AG09319 (cell line): ENCODE measurements around the gene SCFD2.

ENCODE experiments used
- DNase-seq: peaks from one replicate; pipeline ENCODE4 v3.0.0-alpha.2; 2010; ENCODE audit warnings: low read depth; ENCODE audit errors: extremely low read depth
- TF ChIP-seq, protein P1 (sequence below): IDR thresholded peaks from 2 replicates; pipeline ENCODE4 v1.5.1; 2011; ENCODE audit warnings: low read depth, mild to moderate bottlenecking, inconsistent platforms, low read length, moderate library complexity

The SCFD2 gene

DNA sequence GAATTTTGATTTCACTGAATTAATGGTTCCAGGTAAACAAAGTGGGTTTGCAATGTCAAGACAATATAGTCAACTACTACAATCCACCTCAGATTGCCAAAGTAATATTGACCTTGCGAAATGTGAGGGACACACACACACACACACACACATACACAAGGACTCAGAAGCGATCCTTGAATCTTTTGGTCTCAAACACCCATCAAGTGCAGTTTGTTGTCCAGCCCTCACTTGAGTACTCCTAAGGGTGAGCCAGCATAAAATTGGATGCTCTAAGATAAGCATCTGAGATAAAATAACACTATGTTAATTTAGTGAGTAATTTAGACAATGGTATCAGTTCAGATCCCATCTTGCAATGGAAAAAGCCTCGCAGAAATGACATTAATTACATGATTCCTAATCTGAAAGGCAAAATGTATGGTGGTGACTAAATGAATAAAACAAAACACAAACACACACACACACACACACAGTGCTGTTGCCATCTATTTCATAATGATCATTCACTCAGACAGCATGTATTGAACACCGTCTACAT lies 401.2 kb downstream of the SCFD2 start:
- TF ChIP-seq, protein P1, sequence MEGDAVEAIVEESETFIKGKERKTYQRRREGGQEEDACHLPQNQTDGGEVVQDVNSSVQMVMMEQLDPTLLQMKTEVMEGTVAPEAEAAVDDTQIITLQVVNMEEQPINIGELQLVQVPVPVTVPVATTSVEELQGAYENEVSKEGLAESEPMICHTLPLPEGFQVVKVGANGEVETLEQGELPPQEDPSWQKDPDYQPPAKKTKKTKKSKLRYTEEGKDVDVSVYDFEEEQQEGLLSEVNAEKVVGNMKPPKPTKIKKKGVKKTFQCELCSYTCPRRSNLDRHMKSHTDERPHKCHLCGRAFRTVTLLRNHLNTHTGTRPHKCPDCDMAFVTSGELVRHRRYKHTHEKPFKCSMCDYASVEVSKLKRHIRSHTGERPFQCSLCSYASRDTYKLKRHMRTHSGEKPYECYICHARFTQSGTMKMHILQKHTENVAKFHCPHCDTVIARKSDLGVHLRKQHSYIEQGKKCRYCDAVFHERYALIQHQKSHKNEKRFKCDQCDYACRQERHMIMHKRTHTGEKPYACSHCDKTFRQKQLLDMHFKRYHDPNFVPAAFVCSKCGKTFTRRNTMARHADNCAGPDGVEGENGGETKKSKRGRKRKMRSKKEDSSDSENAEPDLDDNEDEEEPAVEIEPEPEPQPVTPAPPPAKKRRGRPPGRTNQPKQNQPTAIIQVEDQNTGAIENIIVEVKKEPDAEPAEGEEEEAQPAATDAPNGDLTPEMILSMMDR: no peak
- no peak for DNase-seq

DNA sequence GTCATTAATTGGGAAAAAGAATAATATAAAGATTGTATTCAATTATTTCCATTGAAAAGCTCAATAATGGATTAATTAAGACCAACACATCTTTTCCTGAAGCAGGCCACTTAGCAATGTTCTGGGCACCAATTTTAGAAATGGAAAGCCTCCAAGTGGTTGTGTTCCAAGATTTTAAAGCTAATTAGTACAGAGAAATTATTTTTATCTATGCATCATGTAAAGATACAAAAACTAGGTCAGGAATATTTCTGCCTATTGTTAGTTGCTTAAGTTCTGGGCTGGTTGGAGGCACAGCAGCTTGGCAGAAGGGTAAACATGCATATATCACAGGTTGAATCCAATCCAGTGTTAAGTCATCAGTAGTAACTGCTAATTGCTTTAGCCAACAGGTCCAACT lies 401.9 kb downstream of the SCFD2 start:
- TF ChIP-seq, protein P1: no peak
- DNase-seq: no peak

DNA sequence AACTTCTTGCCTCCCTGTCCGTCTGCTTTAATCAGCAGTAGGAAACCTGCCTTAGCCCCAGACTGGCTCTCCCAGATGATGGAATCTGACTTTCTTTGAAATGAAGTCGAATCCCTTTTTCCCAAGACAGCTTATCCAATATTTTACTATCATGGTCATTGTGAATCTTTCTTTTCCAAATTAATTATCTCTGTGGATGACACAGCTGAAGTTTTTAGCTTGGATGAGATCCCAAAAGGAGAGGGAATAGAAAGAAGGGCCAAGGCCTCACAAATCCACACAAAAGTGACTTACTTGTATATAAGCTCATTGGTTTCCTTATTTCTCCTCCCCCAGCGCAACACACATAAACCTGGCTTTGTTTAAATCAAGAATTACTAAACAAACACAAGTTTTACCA lies 403.1 kb downstream of the SCFD2 start:
- no peak for DNase-seq
- TF ChIP-seq, protein P1: no peak

DNA sequence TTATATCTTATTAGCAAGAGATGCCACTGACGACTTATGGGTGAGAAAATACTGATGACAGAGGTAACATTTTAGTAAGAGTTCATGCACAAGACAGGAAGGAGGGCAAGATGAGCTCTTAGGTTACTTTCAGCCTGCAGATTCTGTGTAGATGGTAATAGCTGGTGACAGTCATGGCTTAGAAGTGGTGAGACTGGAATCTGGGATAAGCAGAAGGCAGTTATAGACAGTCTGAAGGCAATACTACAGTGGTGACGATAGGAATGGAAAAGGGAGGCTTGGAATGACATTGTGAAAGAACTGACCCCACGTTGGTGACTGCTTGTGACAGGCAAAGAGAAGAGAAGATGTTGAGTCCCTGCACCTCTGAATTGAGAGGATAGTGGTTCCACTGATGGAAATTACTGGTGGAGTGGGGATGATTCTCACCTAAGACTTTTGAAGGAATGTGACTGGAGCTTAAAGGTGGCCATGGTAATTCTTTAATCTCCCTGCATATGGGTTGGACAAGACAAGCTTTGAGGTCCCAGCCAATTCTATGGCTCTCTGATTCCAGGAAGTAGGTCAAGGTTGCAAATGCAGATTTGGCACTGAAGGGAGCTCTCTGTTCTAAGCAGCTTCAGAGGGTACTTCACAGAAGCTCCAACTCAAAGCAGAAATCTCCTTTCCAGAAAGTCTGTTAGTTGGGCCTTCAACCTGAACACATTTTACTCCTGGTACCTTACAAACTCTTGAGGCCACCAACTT lies 404.0 kb downstream of the SCFD2 start:
- no peak for DNase-seq
- TF ChIP-seq, protein P1: no peak

DNA sequence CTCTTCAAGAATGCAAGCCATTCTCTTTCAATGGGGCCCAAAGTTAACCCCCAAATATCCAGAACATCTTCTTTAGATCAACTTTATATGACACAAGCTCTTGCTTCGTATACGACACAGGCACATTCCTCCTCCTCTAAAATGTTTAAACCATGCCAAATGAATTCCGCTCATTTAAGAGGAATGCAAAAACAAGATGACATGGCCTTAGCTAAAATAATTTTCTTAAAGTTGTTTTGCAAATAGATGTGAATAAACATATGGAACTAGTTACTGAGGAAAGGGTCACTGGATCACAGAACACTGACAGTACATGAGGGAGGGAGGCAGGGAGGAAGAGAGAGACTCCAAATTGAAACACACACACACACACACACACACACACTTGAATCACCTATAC lies 406.3 kb downstream of the SCFD2 start:
- TF ChIP-seq, protein P1: no peak
- DNase-seq: peak; percentile 84

DNA sequence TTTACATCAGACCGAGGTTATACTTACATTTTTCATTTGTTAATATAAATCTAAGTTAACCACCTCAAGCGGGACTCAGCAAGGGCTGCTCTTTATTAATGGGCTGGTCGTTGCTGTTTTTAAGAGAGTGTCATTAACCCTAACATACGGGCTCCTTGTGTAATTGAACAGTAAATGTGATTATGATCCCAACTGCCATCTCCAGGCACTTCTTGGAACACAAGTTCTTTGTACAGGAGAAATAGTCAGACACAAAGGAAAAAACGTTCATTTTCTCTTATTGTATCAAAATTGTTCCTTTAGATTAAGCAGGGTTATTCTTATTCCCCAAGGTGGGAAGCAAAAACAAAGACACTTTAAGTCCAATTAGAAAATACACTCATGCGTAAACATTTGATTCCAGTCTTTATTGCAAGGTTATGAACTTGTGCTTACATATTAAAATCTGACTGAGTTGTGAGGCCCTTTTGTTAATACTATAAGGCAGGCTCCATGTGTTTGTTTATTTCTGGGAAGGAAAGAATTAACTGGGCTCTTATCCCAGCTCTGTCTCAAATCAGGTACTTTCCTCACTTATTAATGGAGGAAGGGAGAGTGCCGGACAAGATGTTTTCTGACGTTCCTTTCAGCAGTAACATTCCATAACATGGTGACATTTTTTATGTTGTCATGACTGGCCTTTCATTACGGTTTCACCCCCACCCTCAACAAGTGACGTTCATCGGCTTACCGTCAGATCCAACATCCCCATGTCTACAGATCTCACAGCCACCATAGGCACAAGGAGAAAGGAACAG lies 407.8 kb downstream of the SCFD2 start:
- DNase-seq: no peak
- TF ChIP-seq, protein P1: no peak; the same call in 1 of the 2 replicates

DNA sequence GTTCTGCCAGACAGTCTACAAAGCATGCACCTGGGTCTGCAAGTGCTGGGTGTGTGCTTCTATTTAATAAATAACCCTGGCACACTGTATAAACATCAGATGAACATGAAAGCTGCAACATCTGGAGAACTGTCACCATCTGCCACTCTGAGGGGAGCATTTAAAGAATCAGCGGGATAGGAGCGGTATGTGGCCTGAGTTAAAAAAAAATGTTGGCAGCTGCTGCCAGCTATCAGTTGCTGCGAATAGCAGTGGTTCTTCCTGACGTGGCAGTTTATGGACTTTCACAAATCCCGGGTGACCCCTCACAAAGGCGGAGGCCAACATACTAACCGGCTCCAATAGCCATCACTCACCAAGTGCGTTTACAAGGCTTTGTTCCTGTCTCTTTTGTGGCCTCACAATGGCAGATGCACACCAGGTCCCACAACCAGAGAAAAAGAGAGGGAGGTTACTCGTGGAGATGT lies 408.6 kb downstream of the SCFD2 start:
- TF ChIP-seq, protein P1: no peak
- no peak for DNase-seq
